GM12801 (cell line): Measurements from ENCODE around the gene LKAAEAR1.

Experiments used
- TF ChIP-seq, protein P1 (sequence below): IDR thresholded peaks from one replicate; pipeline ENCODE4 v1.5.1; 2011; ENCODE audit warnings: control low read depth; ENCODE audit not compliant: insufficient read length; ENCODE audit errors: extremely low read depth

Gene LKAAEAR1

DNA sequence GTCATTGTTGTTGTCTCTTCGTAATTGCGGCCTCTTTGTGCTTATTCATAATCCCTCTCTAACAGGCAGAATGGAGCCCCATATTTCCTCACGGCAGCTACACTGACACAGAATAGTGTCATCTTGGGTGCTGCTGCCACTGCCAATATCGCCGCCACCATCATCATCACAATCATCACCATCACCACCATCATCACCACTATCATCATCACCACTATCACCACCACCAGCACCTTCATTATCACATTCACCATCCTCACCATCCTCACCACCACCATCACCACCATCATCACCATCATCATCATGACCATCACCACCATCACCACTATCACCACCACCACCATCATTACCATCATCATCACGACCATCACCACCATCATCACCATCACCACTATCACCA is 12.3 kb upstream of the LKAAEAR1 start:
- TF ChIP-seq, protein P1, sequence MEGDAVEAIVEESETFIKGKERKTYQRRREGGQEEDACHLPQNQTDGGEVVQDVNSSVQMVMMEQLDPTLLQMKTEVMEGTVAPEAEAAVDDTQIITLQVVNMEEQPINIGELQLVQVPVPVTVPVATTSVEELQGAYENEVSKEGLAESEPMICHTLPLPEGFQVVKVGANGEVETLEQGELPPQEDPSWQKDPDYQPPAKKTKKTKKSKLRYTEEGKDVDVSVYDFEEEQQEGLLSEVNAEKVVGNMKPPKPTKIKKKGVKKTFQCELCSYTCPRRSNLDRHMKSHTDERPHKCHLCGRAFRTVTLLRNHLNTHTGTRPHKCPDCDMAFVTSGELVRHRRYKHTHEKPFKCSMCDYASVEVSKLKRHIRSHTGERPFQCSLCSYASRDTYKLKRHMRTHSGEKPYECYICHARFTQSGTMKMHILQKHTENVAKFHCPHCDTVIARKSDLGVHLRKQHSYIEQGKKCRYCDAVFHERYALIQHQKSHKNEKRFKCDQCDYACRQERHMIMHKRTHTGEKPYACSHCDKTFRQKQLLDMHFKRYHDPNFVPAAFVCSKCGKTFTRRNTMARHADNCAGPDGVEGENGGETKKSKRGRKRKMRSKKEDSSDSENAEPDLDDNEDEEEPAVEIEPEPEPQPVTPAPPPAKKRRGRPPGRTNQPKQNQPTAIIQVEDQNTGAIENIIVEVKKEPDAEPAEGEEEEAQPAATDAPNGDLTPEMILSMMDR = no peak

DNA sequence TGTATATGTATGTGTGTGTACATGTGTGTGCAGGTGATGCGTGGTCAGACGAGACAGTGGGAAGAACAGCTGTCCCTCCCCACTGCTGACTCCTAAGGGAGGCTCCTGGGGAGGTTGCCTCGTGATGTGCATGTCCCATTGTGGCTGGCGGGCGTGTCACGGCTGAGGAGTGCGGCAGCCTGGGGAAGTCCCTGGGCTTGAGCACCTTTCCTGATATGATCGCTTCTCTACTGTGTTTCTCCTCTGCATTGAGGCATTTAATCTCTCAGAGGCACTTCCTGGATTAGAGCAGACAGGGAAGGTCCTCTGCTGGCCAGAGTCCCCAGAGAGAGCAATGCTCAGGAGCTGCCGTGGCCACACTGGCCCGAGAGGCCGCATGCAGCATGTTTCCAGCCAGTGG is 11.7 kb upstream of the LKAAEAR1 start:
- TF ChIP-seq, protein P1 = no peak

DNA sequence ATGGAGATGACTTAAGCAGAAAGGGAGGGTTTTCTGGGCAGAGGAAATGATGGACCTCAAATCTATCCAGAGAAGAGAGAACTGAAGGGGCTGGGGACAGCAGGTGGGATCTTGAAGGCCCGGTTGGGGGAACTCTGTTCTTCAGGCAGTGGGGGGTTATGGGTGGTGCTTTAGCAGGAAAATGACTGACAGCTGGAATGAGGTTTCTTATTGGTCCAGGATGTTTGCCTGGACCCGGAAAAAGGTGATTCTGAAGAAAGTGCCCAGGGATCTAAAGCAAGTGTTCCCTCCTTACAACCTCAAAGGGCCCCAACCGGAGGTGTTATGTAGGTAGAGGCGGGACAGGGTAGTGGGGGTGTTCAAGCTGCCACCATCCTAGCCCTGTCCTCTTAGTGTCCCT is 11.3 kb upstream of the LKAAEAR1 start:
- TF ChIP-seq, protein P1 = no peak

DNA sequence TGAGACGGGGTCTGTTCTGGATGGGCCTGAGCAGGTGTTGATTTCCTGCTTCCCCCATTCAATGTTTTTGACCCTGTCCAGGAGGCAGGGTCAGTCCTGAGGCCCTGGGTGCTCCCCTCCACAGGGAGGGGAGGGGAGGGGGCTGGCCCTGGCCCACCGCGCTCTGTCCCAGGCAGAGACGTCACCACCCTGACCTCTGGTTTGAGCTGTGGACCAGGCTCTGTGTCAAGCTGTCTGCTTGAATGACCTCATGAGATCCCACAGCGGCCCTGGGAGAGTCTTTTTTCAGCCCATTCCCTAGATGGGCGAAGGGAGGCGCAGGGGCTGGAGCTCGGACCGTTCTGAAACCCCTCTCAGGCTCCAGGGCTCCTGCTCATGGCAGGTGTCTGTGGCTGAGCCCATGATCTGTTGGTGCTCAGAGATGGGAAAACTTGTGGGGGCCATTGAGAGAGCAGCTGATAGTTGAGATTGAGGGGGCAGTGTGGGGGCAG is 8.9 kb upstream of the LKAAEAR1 start:
- TF ChIP-seq, protein P1 = no peak

DNA sequence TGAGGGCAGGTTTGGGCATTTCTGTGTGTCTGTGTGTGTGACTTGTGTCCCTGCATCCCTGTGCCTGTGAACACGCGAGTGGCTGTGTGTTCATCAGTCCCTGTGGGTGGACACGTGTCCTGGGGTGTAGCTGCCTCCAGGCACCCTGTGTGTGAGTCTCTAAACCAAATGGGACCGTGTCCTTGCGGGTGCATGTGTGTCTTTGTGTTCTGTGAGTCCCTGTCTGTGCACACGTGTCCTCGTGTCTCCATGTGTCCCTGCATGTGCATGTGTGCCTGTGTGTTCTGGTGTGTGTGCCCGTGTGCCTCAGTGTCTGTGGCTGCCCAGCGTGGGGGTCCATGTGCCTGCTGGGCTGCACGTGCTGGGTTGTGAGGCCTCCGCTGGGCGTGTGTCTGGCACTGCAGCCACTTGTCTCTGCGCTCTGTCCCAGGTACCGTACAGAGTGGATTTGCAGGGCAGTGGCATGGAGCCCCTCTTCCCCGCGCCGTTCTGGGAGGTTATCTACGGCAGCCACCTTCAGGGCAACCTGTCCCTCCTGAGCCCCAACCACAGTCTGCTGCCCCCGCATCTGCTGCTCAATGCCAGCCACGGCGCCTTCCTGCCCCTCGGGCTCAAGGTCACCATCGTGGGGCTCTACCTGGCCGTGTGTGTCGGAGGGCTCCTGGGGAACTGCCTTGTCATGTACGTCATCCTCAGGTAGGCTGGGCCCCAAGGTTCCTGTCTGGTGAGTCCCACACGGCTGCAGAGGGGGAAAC is 8.2 kb upstream of the LKAAEAR1 start:
- TF ChIP-seq, protein P1 = no peak

DNA sequence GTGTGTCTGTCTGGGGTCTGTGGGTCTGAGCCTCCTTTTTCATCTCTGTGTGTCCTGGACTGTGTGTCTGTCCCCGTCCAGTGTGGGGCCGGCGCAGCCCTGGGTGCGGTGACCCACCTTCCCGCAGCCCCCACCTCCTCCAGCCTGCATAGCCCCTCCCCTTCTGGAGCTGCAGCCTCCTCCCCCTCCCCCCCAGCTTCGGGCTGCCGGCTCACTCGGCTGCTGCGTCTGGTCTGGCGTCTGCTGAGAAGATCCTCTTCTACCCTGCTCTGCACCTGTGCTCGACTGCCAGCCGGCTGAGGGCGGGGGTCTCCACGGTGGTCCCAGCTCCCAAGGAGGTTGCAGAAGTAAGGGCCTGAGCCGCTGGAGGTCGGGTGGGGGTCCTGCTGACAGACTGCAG is 7.6 kb upstream of the LKAAEAR1 start:
- TF ChIP-seq, protein P1 = no peak

DNA sequence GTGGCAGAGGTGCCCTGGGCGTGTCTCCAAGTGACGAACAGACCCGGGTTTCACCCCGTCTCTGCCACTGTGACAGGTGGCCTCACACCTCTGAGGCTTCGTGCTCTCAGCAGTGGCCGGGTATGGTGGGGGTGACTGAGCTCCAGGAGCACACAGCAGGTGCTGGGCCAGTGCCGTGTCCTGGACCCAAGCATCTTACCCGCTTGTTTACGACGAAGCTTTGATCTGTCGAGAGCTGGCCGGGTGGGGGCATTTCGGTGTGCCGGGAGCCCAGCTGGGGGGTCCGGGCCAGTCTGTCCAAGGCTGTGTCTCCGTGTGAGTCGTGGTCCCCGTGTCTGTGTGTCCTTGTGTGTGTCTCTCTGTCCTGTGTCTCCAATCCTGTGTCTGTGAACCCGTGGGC is 7.1 kb upstream of the LKAAEAR1 start:
- TF ChIP-seq, protein P1 = no peak

DNA sequence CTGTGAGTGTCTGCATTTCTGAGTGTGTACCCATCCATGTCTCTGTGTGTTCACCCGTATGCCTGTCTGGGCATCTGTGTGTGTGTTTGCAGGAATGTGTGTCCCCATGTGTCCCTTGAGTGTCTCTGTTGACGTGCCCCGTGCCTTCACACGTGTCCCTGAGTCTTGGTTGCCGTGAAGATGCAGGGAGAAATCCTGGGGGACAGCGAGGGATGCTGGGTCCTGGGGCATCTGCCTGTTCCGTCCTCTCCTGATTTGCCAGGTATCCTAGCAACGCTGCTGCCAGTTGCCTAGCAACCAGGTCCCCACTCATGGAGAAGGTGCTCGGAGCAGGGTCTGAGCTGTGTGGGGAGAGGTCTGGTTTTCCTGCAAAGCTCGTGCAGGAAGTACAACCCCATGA is 6.0 kb upstream of the LKAAEAR1 start:
- TF ChIP-seq, protein P1 = no peak
